ENCODE data around the gene PDE8B.

The PDE8B gene

DNA sequence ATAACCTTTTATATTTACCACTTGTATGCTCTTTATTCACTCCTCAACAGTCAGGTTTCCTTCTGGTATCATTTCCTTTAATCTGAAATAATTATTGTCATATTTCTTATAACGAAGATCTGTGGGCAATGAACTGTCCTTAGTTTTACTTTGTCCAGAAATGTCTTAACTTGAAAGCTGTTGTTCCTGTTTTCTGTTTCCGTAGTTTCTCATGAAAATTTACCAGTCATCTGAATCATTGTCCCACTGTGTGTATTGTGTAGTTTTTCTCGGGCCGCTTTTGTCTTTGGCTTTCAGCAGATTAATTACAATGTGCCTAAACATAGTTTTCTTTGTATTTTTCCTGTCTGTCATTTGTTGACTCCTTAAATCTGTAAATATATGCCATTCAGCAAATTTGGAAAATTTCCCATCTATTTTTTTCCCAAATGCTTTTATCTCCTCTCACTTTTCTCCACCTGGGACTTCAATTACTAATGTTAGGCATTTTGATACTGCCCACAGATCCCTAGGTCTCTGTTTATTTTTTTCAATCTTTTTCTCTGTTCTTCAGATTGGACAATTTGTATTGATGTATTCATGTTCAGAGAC is 74.9 kb downstream of the PDE8B start:
- no peak for DNase-seq (ENCODE audit: low read depth)

- no peak for DNase-seq (ENCODE audit: low read depth)
These were observed 81.7 kb downstream of the PDE8B start for GRCh38 chr5:77292026-77292757.

DNA sequence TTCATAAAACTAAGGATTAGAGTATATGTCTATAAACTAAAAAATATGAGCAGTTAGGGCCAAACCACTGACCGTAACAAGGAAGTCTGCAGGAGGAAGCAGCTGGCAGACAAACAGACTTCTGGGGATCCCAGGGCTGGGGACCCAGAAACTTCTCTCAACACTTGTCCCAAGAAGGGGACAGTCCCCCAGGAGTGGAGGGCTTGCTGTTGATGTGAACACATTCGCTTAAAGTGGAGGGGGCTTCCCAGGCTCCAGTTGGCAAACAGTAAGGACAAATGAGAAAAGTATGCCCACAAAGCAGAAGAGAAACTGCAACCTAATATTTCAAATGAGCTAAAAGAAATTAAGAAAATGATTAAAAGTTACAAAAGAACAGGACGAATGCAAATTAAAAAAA is 83.7 kb downstream of the PDE8B start:
- DNase-seq (ENCODE audit: low read depth), result no peak

- no peak for DNase-seq (ENCODE audit: low read depth)
These were observed 85.4 kb downstream of the PDE8B start for GRCh38 chr5:77295863-77296378.

- DNase-seq (ENCODE audit: low read depth), result no peak
These were observed 87.7 kb downstream of the PDE8B start for GRCh38 chr5:77298146-77298545.

- DNase-seq (ENCODE audit: low read depth), result no peak
These were observed 90.0 kb downstream of the PDE8B start for GRCh38 chr5:77300451-77300850.

GRCh38 chr5:77301447-77301883 is 91.0 kb downstream of the PDE8B start:
- no peak for DNase-seq (ENCODE audit: low read depth)

- no peak for DNase-seq (ENCODE audit: low read depth)
These were observed 91.8 kb downstream of the PDE8B start for GRCh38 chr5:77302247-77302646.

- DNase-seq (ENCODE audit: low read depth), result no peak
These were observed 92.2 kb downstream of the PDE8B start for GRCh38 chr5:77302653-77303052.

DNA sequence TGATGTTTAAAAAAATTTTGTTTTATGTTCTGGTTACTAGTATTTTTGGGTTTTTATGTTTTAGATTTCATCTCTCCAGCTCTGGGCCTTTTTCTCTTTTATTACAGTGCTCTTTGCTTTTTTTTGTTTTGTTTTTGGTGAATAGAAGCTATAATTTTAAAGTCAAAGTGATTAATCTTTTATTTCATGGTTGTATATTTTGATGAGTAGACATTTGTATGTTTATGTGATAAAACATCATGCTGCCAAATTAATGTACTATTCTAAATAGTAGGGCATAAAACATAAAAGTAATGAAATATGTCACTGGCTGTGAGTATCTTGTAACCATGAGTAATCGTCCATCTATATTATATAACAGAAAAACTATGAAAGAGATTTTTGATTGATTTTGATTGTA is 93.9 kb downstream of the PDE8B start:
- DNase-seq (ENCODE audit: low read depth), result no peak

DNA sequence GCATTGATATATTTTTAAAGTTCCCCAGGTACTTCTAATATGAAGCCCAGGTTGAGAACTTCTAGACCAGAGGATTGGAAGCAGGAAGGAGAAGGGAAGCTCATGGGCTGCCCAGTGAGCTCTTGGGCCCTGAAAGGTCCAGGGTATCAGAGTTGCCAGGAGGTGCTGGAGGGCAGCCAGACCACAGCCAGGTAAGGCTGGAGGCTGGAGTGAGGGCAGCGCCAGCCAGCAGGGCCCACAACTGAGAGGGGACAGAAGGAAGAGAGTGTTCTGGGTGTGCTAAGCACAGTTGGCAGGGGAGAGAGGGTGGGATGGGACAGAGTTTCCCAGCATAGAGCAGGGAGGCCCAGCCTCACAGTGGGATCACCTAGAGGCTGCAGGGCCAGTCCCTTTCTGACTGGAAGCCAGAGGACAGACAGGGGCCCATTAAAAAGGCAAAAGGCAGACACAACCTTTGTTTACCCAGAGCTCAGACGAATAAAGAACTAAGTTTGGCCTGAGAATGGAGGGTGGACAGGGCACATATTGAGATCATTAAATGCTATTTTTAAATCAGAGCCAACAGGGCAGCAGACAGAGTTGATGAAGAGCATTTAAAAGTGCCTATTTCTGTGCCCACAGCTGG is 94.9 kb downstream of the PDE8B start:
- no peak for DNase-seq (ENCODE audit: low read depth)

DNA sequence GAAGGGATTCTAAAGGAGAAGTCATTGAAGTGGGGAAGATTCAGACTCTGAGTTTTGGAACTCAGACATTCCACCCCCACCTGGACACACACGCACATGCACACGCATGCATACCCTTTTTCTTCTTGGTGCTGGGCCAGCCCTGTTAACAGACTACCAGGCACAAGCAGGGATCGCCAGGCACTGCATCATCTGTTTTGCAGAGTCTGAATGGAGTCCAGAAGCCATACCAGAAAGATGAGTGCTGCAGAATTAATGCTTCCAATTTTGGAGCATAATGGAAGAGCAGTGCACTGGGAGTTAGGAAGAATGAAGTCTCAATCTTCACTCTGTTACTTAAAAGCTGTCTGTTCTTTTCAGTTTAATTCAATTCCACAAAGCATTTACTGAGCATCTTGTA is 95.5 kb downstream of the PDE8B start:
- no peak for DNase-seq (ENCODE audit: low read depth)

DNA sequence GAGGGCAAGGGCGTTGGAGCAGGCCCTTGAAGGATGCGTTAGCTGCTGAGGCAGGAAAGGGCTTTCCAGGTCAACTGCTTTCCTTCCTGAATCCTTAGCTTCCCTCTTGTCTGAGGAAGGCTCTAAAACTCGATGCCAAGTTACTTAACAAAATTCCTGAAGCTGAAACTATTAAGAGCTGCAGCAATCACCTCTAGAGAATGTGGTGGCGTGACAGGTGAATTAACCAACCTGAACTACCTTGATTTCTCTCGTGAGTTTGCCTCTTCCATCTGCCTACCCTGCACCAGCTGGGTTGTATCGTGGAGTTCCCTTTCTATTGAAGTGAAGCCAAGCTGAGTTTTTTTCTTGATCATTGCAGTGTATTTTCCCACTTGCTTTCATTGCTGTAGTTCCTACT is 96.1 kb downstream of the PDE8B start:
- DNase-seq (ENCODE audit: low read depth), result no peak

- DNase-seq (ENCODE audit: low read depth), result no peak
These were observed 97.9 kb downstream of the PDE8B start for GRCh38 chr5:77308154-77308960.

GRCh38 chr5:77309140-77309539 is 98.7 kb downstream of the PDE8B start:
- DNase-seq (ENCODE audit: low read depth), result no peak

GRCh38 chr5:77310494-77311213 is 100.2 kb downstream of the PDE8B start:
- no peak for DNase-seq (ENCODE audit: low read depth)

- DNase-seq (ENCODE audit: low read depth), result no peak
These were observed 100.7 kb downstream of the PDE8B start for GRCh38 chr5:77311214-77311571.

- DNase-seq (ENCODE audit: low read depth), result no peak
These were observed 101.9 kb downstream of the PDE8B start for GRCh38 chr5:77312413-77312812.

- DNase-seq (ENCODE audit: low read depth), result no peak
These were observed 106.6 kb downstream of the PDE8B start for GRCh38 chr5:77316871-77317661.

GRCh38 chr5:77318060-77318459 is 107.6 kb downstream of the PDE8B start:
- no peak for DNase-seq (ENCODE audit: low read depth)

Measured in stimulated activated CD8-positive, alpha-beta memory T cell treated with anti-CD3 and anti-CD28 coated beads, Interleukin-7, amount 100 ng/mL, for 24 hours (primary cell).